ENCODE results near the gene CFAP299.

Gene CFAP299

GRCh38 chr4:80711956-80712355 lies 376.4 kb downstream of the CFAP299 start:
- DNase-seq = no peak
- TF ChIP-seq, protein P1, sequence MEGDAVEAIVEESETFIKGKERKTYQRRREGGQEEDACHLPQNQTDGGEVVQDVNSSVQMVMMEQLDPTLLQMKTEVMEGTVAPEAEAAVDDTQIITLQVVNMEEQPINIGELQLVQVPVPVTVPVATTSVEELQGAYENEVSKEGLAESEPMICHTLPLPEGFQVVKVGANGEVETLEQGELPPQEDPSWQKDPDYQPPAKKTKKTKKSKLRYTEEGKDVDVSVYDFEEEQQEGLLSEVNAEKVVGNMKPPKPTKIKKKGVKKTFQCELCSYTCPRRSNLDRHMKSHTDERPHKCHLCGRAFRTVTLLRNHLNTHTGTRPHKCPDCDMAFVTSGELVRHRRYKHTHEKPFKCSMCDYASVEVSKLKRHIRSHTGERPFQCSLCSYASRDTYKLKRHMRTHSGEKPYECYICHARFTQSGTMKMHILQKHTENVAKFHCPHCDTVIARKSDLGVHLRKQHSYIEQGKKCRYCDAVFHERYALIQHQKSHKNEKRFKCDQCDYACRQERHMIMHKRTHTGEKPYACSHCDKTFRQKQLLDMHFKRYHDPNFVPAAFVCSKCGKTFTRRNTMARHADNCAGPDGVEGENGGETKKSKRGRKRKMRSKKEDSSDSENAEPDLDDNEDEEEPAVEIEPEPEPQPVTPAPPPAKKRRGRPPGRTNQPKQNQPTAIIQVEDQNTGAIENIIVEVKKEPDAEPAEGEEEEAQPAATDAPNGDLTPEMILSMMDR (IDR thresholded peaks at IDR 0.05; ENCODE audit: low read depth, low read length, missing control alignments) = no peak
- Histone ChIP-seq H3K27me3 (replicated peaks) (no peaks in the 10 kb centered on the region), H3K36me3 (replicated peaks) (no peaks in the 10 kb centered on the region), H3K27ac (no peak overlapping the region), H3K4me3 (ENCODE audit: low read depth, low read length) (no peak overlapping the region)
- in situ Hi-C loops (cut with HindIII; ENCODE audit: low pct_ligation_motif_present, low sequenced_read_pairs) = no loop called here

DNA sequence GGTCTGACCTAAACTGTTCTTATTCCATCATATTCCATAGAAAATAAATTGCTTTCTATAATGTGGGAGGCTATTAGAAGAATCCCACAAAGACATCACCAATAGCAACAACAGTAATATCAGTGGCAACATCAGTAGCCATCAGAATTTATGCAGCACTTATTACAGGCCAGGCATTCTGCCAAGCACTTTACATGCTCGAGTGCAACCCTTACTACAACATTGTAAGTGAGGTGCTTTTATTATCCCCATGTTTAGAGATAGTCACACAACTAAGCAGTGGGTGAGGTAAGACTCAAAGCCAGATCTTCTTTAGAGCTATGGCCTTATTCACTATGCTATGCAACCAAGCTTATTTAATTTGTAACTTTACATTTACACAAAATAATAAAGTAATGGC lies 377.9 kb downstream of the CFAP299 start:
- Histone ChIP-seq H3K4me3 (ENCODE audit: low read depth, low read length) (no peak overlapping the region), H3K27me3 (replicated peaks) (no peaks in the 10 kb centered on the region), H3K36me3 (replicated peaks) (no peaks in the 10 kb centered on the region), H3K27ac (no peak overlapping the region)
- TF ChIP-seq, protein P1 (IDR thresholded peaks at IDR 0.05; ENCODE audit: low read depth, low read length, missing control alignments) = no peak
- in situ Hi-C loops (cut with HindIII; ENCODE audit: low pct_ligation_motif_present, low sequenced_read_pairs) = no loop called here
- DNase-seq = no peak

GRCh38 chr4:80717204-80717603 lies 381.7 kb downstream of the CFAP299 start:
- TF ChIP-seq, protein P1 (IDR thresholded peaks at IDR 0.05; ENCODE audit: low read depth, low read length, missing control alignments) = no peak
- no peaks in the 10 kb centered on the region for H3K36me3 ChIP-seq (replicated peaks)
- in situ Hi-C loops (cut with HindIII; ENCODE audit: low pct_ligation_motif_present, low sequenced_read_pairs) = no loop called here

DNA sequence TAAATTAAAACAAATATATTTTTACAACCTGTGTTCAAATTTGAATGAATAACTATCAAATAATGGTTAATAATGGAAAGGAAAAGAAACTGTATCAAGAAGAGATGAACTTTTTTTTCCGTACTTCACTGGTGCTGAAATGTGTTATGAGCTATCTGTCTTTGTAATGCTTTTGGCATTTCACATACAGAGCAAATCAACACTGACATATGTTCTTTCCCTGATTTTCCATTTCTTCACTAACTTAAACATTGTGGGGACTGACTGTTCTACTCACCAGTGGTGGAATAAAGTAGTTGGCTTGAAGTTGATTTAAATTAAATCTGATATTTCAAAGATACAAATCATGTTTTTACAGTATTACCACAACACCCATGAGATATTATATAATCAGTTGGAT lies 390.9 kb downstream of the CFAP299 start:
- Histone ChIP-seq H3K36me3 (replicated peaks) (no peaks in the 10 kb centered on the region), H3K4me3 (ENCODE audit: low read depth, low read length) (no peak overlapping the region), H3K27me3 (replicated peaks) (no peaks in the 10 kb centered on the region), H3K27ac (no peak overlapping the region)
- no peak for DNase-seq
- in situ Hi-C loops (cut with HindIII; ENCODE audit: low pct_ligation_motif_present, low sequenced_read_pairs) = no loop called here
- TF ChIP-seq, protein P1 (IDR thresholded peaks at IDR 0.05; ENCODE audit: low read depth, low read length, missing control alignments) = no peak

More at GRCh38 chr4:80717204-80717603, 381.7 kb downstream of the CFAP299 start:
- no peak overlapping the region for H3K27ac ChIP-seq
- H3K27me3 ChIP-seq (replicated peaks) = no peaks in the 10 kb centered on the region
- no peak overlapping the region for H3K4me3 ChIP-seq (ENCODE audit: low read depth, low read length)
- no peak for DNase-seq

DNA sequence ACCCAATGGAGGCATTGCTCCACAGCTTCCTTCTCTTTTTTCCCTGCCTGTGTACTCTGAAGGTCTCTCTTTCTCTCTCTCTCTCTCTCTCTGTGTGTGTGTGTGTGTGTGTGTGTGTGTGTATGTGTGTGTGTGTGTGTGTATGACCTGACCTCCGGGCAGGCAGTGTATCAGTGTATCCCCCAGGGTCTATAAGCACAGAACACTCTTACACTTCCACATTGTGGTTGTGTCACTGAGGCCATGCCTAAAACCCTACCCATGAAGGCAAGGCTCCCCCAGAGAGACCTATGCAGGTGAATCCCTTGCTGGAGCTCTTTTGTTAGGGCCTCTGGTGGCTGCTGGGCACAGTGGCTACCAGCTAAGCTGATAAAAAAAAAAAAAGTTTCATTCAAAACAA lies 394.6 kb downstream of the CFAP299 start:
- no peak for DNase-seq
- TF ChIP-seq, protein P1 (IDR thresholded peaks at IDR 0.05; ENCODE audit: low read depth, low read length, missing control alignments) = no peak
- no peak overlapping the region for H3K27ac ChIP-seq
- H3K4me3 ChIP-seq (ENCODE audit: low read depth, low read length) = no peak overlapping the region
- H3K36me3 ChIP-seq (replicated peaks) = no peaks in the 10 kb centered on the region
- in situ Hi-C loops (cut with HindIII; ENCODE audit: low pct_ligation_motif_present, low sequenced_read_pairs) = no loop called here
- H3K27me3 ChIP-seq (replicated peaks) = no peaks in the 10 kb centered on the region

- TF ChIP-seq, protein P1 (IDR thresholded peaks at IDR 0.05; ENCODE audit: low read depth, low read length, missing control alignments) = no peak
- no peak for DNase-seq
- H3K36me3 ChIP-seq (replicated peaks) = no peaks in the 10 kb centered on the region
- H3K27me3 ChIP-seq (replicated peaks) = no peaks in the 10 kb centered on the region
- in situ Hi-C loops (cut with HindIII; ENCODE audit: low pct_ligation_motif_present, low sequenced_read_pairs) = no loop called here
- H3K27ac ChIP-seq = no peak overlapping the region
- no peak overlapping the region for H3K4me3 ChIP-seq (ENCODE audit: low read depth, low read length)
Measured at GRCh38 chr4:80731436-80731835, 395.9 kb downstream of the CFAP299 start.

Measured in brain microvascular endothelial cell (primary cell).